OCI-LY1 (cell line): ENCODE data around the gene FAM234B.

Experiments
- EZH2 ChIP-seq: fragments of 200-600 bp; sonication (generic), shearing (Covaris generic); IDR thresholded peaks from 2 replicates; pipeline ENCODE4 v1.8.0; 2017; ENCODE audit warnings: borderline replicate concordance, mixed run types, mild to moderate bottlenecking, antibody characterized with exemption, low read length, moderate library complexity, mixed read lengths
- TF ChIP-seq, protein P1 (sequence below): fragments of 200-600 bp; sonication (generic), shearing (Covaris generic); IDR thresholded peaks from 2 replicates; pipeline ENCODE4 v1.5.1; 2017; ENCODE audit warnings: mild to moderate bottlenecking, antibody characterized with exemption, low read length, moderate library complexity, mixed read lengths

DNA sequence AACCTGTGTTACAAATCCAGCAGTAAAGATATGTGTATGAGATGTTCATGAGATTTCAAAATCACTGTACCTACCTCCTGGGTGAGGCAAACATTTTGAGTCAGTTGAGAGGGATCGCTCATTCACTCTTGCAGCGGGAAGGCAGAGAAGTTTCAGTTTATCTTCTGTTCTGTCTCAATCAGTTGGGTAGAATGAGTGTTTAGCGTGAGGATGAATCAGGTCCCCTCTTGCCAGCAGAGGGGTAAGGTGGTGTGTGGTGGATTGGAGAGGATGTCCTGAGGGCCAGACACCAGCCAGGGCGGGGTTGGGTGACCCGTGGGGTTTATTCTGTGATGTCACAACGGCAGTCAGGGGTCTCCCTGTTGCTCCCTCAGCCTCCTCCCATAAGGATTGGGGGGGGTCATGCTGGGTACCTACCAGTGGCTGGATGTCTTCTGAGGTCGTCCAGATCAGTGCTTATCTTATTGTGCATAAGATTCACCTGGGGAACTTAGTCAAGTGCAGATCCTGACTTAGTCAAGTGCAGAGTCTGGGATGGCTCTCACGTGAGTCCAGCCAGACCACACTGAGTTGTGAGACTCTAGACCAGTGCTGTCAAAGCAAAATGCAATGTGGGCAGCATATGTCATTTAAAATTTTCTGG is 59.3 kb downstream of the FAM234B start, which contains the start of gene GSG1:
- TF ChIP-seq, protein P1, sequence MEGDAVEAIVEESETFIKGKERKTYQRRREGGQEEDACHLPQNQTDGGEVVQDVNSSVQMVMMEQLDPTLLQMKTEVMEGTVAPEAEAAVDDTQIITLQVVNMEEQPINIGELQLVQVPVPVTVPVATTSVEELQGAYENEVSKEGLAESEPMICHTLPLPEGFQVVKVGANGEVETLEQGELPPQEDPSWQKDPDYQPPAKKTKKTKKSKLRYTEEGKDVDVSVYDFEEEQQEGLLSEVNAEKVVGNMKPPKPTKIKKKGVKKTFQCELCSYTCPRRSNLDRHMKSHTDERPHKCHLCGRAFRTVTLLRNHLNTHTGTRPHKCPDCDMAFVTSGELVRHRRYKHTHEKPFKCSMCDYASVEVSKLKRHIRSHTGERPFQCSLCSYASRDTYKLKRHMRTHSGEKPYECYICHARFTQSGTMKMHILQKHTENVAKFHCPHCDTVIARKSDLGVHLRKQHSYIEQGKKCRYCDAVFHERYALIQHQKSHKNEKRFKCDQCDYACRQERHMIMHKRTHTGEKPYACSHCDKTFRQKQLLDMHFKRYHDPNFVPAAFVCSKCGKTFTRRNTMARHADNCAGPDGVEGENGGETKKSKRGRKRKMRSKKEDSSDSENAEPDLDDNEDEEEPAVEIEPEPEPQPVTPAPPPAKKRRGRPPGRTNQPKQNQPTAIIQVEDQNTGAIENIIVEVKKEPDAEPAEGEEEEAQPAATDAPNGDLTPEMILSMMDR, result no peak
- TF ChIP-seq EZH2, result no peak
